AG04450 (cell line): Measurements from ENCODE around the gene PCGF6. TPM values are rescaled to one million over a fixed set of nuclear protein-coding genes. Genes with fewer than 3 reads are reported as not detected.

ENCODE experiments used
- CTCF ChIA-PET: fragments of 300-600, 350-600 bp; formaldehyde crosslinking; extraction: SDS; loops from one replicate; lab custom pipeline; 2022; ENCODE audit warnings: antibody characterized with exemption, inconsistent platforms; lab: Charles Lee
- POLR2A ChIA-PET: fragments of 350-600 bp; formaldehyde crosslinking; extraction: SDS; loops from one replicate; lab custom pipeline; 2021; ENCODE audit warnings: antibody characterized with exemption, inconsistent platforms; lab: Yijun Ruan, JAX
- DNase-seq: peaks from one replicate; pipeline ENCODE4 v3.0.0-alpha.2; 2011; ENCODE audit warnings: low read depth, low spot score
- H3K27ac ChIP-seq: one replicate; pipeline ENCODE4 v1.5.1; 2012; ENCODE audit warnings: low read depth, low read length, control low read depth
- H3K27me3 ChIP-seq: one replicate; pipeline ENCODE4 v1.6.0; 2012; ENCODE audit warnings: low read length; ENCODE audit not compliant: control insufficient read depth, insufficient read depth
- H3K4me3 ChIP-seq: 2 replicates; pipeline ENCODE4 v1.5.1; 2011; ENCODE audit warnings: mild to moderate bottlenecking, low read depth, low read length, control low read depth
- H3K9me3 ChIP-seq: 2 replicates; pipeline ENCODE4 v1.5.1; 2012; ENCODE audit warnings: low read length; ENCODE audit not compliant: control insufficient read depth, insufficient read depth
- polyA plus RNA-seq: library from polyadenylated mRNA; depleted of rRNA; stranded (reverse); fragments of >200 nt; gene quantifications from 2 replicates; pipeline ENCODE4 v1.2.3, GENCODE V29; 2011
- TF ChIP-seq, protein P1 (sequence below): IDR thresholded peaks from 2 replicates; pipeline ENCODE4 v1.5.1; 2011; ENCODE audit warnings: low read depth, low read length, control low read depth, inconsistent platforms

The PCGF6 gene
- polyA plus RNA-seq, 1 experiment = 9.9 TPM

- H3K27ac ChIP-seq = no peak overlapping the region
- peaks cover 9% of the 10 kb centered on the region; the same call in 1 of the 2 replicates for H3K9me3 ChIP-seq
- CTCF ChIA-PET = interaction anchor here (0.6 kb wide), 1 partner anchor 45 kb away, joined by 4 read pairs; no protein-coding TSS in a partner anchor
- DNase-seq = no peak
- TF ChIP-seq, protein P1, sequence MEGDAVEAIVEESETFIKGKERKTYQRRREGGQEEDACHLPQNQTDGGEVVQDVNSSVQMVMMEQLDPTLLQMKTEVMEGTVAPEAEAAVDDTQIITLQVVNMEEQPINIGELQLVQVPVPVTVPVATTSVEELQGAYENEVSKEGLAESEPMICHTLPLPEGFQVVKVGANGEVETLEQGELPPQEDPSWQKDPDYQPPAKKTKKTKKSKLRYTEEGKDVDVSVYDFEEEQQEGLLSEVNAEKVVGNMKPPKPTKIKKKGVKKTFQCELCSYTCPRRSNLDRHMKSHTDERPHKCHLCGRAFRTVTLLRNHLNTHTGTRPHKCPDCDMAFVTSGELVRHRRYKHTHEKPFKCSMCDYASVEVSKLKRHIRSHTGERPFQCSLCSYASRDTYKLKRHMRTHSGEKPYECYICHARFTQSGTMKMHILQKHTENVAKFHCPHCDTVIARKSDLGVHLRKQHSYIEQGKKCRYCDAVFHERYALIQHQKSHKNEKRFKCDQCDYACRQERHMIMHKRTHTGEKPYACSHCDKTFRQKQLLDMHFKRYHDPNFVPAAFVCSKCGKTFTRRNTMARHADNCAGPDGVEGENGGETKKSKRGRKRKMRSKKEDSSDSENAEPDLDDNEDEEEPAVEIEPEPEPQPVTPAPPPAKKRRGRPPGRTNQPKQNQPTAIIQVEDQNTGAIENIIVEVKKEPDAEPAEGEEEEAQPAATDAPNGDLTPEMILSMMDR = no peak
- POLR2A ChIA-PET = interaction anchor here (0.6 kb wide), 1 partner anchor 21 kb away, joined by 3 read pairs; no protein-coding TSS in a partner anchor
- no peak overlapping the region for H3K4me3 ChIP-seq
- peaks cover 25% of the 10 kb centered on the region for H3K27me3 ChIP-seq
These were observed 70.4 kb downstream of the PCGF6 start for GRCh38 chr10:103280506-103280905.

- DNase-seq = no peak
- Histone ChIP-seq H3K9me3 (peaks cover 9% of the 10 kb centered on the region; the same call in 1 of the 2 replicates), H3K27ac (no peak overlapping the region), H3K4me3 (no peak overlapping the region), H3K27me3 (peaks cover 25% of the 10 kb centered on the region)
- POLR2A ChIA-PET = no interaction called here
- TF ChIP-seq, protein P1 = no peak
- CTCF ChIA-PET = no interaction called here
These were observed 70.9 kb downstream of the PCGF6 start for GRCh38 chr10:103280031-103280430.

- H3K9me3 ChIP-seq = peaks cover 9% of the 10 kb centered on the region; the same call in 1 of the 2 replicates
- no peak for DNase-seq
- peaks cover 25% of the 10 kb centered on the region for H3K27me3 ChIP-seq
- CTCF ChIA-PET = no interaction called here
- no peak overlapping the region for H3K27ac ChIP-seq
- H3K4me3 ChIP-seq = no peak overlapping the region
- TF ChIP-seq, protein P1 = no peak
- POLR2A ChIA-PET = interaction anchor here (0.6 kb wide), 1 partner anchor 146 kb away, joined by 3 read pairs; no protein-coding TSS in a partner anchor
These were observed 72.1 kb downstream of the PCGF6 start for GRCh38 chr10:103278862-103279298.

DNA sequence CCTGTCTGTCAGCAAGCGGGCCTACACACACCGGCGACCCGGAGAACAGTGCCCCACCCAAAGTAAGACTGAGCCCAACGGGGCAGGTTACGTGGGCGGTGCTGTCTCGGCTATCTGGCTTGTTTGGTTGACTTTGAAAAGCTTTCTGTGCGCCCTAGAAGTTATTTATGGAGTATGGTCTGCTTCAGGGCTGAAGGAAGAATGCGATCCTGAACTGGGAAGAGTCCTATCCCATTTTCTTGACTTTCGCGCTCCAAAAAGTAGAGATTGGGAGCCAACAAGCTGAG, 72.5 kb downstream of the PCGF6 start:
- Histone ChIP-seq H3K27ac (no peak overlapping the region), H3K9me3 (peaks cover 9% of the 10 kb centered on the region; the same call in 1 of the 2 replicates), H3K27me3 (peaks cover 25% of the 10 kb centered on the region), H3K4me3 (no peak overlapping the region)
- ChIA-PET POLR2A (no interaction called here), CTCF (no interaction called here)
- TF ChIP-seq, protein P1 = no peak
- DNase-seq = no peak

GRCh38 chr10:103277713-103278536, 73.0 kb downstream of the PCGF6 start:
- peaks cover 9% of the 10 kb centered on the region; the same call in 1 of the 2 replicates for H3K9me3 ChIP-seq
- ChIA-PET CTCF (interaction anchor here (1.0 kb wide), 1 partner anchor 17 kb away, joined by 3 read pairs; no protein-coding TSS in a partner anchor), POLR2A (no interaction called here)
- no peak for DNase-seq
- TF ChIP-seq, protein P1 = no peak
- peaks cover 25% of the 10 kb centered on the region for H3K27me3 ChIP-seq
- no peak overlapping the region for H3K27ac ChIP-seq
- H3K4me3 ChIP-seq = peak overlapping the region; percentile 43
